H9 (cell line): Measurements from ENCODE around the gene CDKL5. TPM values are rescaled to one million over a fixed set of nuclear protein-coding genes. Genes with fewer than 3 reads are reported as not detected.
"Not testable (repeated sequence)": the region's sequence is repeated elsewhere in the genome, so short reads cannot be mapped to it uniquely, and the experiment has no call there.

Source experiments
- DNase-seq: peaks from one replicate; pipeline ENCODE4 v3.0.0-alpha.2; 2017
- H2AFZ ChIP-seq: one replicate; pipeline ENCODE4 v1.6.1; 2013; ENCODE audit warnings: mild to moderate bottlenecking, low read length, control low read depth, moderate library complexity
- H2AK5ac ChIP-seq: 2 replicates; pipeline ENCODE4 v1.6.1; 2013; ENCODE audit warnings: low read length, control low read depth, mixed read lengths; ENCODE audit not compliant: insufficient read length
- H2BK120ac ChIP-seq: one replicate; pipeline ENCODE4 v1.6.1; 2013; ENCODE audit warnings: low read depth, mild to moderate bottlenecking, low read length, control low read depth, inconsistent platforms; ENCODE audit not compliant: poor library complexity, severe bottlenecking
- H2BK12ac ChIP-seq: 2 replicates; pipeline ENCODE4 v1.6.1; 2013; ENCODE audit warnings: low read length, control low read depth, mixed read lengths, low read depth; ENCODE audit not compliant: insufficient read length
- H2BK15ac ChIP-seq: 2 replicates; pipeline ENCODE4 v1.6.1; 2013; ENCODE audit warnings: low read depth, low read length, control low read depth
- H2BK20ac ChIP-seq: one replicate; pipeline ENCODE4 v1.6.1; 2013; ENCODE audit warnings: low read depth, mild to moderate bottlenecking, low read length, control low read depth, inconsistent platforms; ENCODE audit not compliant: poor library complexity, severe bottlenecking
- H2BK5ac ChIP-seq: 2 replicates; pipeline ENCODE4 v1.6.1; 2013; ENCODE audit warnings: low read length, control low read depth, mixed read lengths; ENCODE audit not compliant: insufficient read length
- H3K14ac ChIP-seq: 2 replicates; pipeline ENCODE4 v1.6.1; 2013; ENCODE audit warnings: low read length, control low read depth; ENCODE audit not compliant: insufficient read depth
- H3K18ac ChIP-seq: 2 replicates; pipeline ENCODE4 v1.6.1; 2013; ENCODE audit warnings: low read depth, mild to moderate bottlenecking, mixed read lengths, low read length, control low read depth; ENCODE audit not compliant: insufficient read length
- H3K23ac ChIP-seq: 2 replicates; pipeline ENCODE4 v1.6.1; 2013; ENCODE audit warnings: low read length, control low read depth, mixed read lengths, low read depth; ENCODE audit not compliant: insufficient read length
- H3K23me2 ChIP-seq: 2 replicates; pipeline ENCODE4 v1.6.1; 2013; ENCODE audit warnings: low read depth, mild to moderate bottlenecking, mixed read lengths, low read length, control low read depth; ENCODE audit not compliant: insufficient read length, poor library complexity, severe bottlenecking
- H3K27ac ChIP-seq: 2 replicates; pipeline ENCODE4 v1.5.1; 2013; ENCODE audit warnings: low read length, control low read depth, mixed read lengths, low read depth; ENCODE audit not compliant: insufficient read length
- H3K27me3 ChIP-seq: 2 replicates; pipeline ENCODE4 v1.6.1; 2013; ENCODE audit warnings: low read length, control low read depth, inconsistent platforms; ENCODE audit not compliant: insufficient read depth
- H3K4ac ChIP-seq: 2 replicates; pipeline ENCODE4 v1.6.1; 2013; ENCODE audit warnings: low read depth, mild to moderate bottlenecking, control low read depth, inconsistent platforms, low read length, moderate library complexity
- H3K4me1 ChIP-seq: 2 replicates; pipeline ENCODE4 v1.6.1; 2013; ENCODE audit warnings: low read length, control low read depth, inconsistent platforms; ENCODE audit not compliant: insufficient read depth
- H3K4me2 ChIP-seq: 2 replicates; pipeline ENCODE4 v1.6.1; 2013; ENCODE audit warnings: low read length, control low read depth, mixed read lengths; ENCODE audit not compliant: insufficient read length, insufficient read depth
- H3K56ac ChIP-seq: 2 replicates; pipeline ENCODE4 v1.6.1; 2013; ENCODE audit warnings: low read depth, mild to moderate bottlenecking, mixed read lengths, low read length, control low read depth; ENCODE audit not compliant: insufficient read length
- H3K79me1 ChIP-seq: 2 replicates; pipeline ENCODE4 v1.6.1; 2013; ENCODE audit warnings: low read depth, mild to moderate bottlenecking, moderate library complexity, low read length, control low read depth, inconsistent platforms; ENCODE audit not compliant: insufficient read depth, poor library complexity, severe bottlenecking
- H3K79me2 ChIP-seq: 2 replicates; pipeline ENCODE4 v1.6.1; 2013; ENCODE audit warnings: low read length, control low read depth, inconsistent platforms; ENCODE audit not compliant: insufficient read depth
- H3K9ac ChIP-seq: 2 replicates; pipeline ENCODE4 v1.6.1; 2013; ENCODE audit warnings: low read length, control low read depth, mixed read lengths; ENCODE audit not compliant: insufficient read length; ENCODE audit errors: extremely low read depth
- H3K9me3 ChIP-seq: one replicate; pipeline ENCODE4 v1.6.1; 2013; ENCODE audit warnings: low read depth, low read length, inconsistent platforms; ENCODE audit not compliant: control insufficient read depth
- H3T11ph ChIP-seq: one replicate; pipeline ENCODE4 v1.6.1; 2013; ENCODE audit warnings: mild to moderate bottlenecking, low read length, control low read depth, inconsistent platforms
- H4K20me1 ChIP-seq: one replicate; pipeline ENCODE4 v1.6.1; 2013; ENCODE audit not compliant: control insufficient read depth, insufficient read length, insufficient read depth
- H4K5ac ChIP-seq: 2 replicates; pipeline ENCODE4 v1.6.1; 2013; ENCODE audit warnings: low read depth, mild to moderate bottlenecking, mixed read lengths, low read length, control low read depth; ENCODE audit not compliant: insufficient read length
- H4K8ac ChIP-seq: replicated peaks from 2 replicates; pipeline ENCODE4 v1.6.1; 2013; ENCODE audit warnings: low read length, control low read depth, mixed read lengths, low read depth; ENCODE audit not compliant: insufficient read length
- H4K91ac ChIP-seq: 2 replicates; pipeline ENCODE4 v1.6.1; 2013; ENCODE audit warnings: low read depth, mild to moderate bottlenecking, moderate library complexity, mixed read lengths, low read length, control low read depth; ENCODE audit not compliant: insufficient read length
- H3K27ac Mint-ChIP-seq, 3 experiments: 2 replicates in 2 of 3; 3 replicates in 1 of 3; pipeline ENCODE4 v1.8.0; 2020 to 2021; ENCODE audit warnings: mixed read lengths in 3 of 3, mild to moderate bottlenecking in 1 of 3, moderate library complexity in 1 of 3
- H3K27me3 Mint-ChIP-seq: 2 replicates; pipeline ENCODE4 v1.8.0; 2021; ENCODE audit warnings: low read depth, mild to moderate bottlenecking, moderate library complexity, mixed read lengths
- H3K36me3 Mint-ChIP-seq, 3 experiments: 2 replicates in 2 of 3; 3 replicates in 1 of 3; pipeline ENCODE4 v1.8.0; 2020 to 2021; ENCODE audit warnings: low read depth in 3 of 3, mixed read lengths in 3 of 3; ENCODE audit not compliant: insufficient read depth in 1 of 3
- H3K4me1 Mint-ChIP-seq, 2 experiments: 2 replicates each; pipeline ENCODE4 v1.8.0; 2020; ENCODE audit warnings: mixed read lengths in 2 of 2
- H3K4me3 Mint-ChIP-seq, 2 experiments: 2 replicates in 1 of 2; 3 replicates in 1 of 2; pipeline ENCODE4 v1.8.0; 2020 to 2021; ENCODE audit warnings: mild to moderate bottlenecking in 2 of 2, mixed read lengths in 2 of 2, moderate library complexity in 1 of 2
- H3K9me3 Mint-ChIP-seq, 2 experiments: 2 replicates in 1 of 2; 3 replicates in 1 of 2; pipeline ENCODE4 v1.8.0; 2020; ENCODE audit warnings: mild to moderate bottlenecking in 2 of 2, mixed read lengths in 2 of 2, moderate library complexity in 1 of 2
- WGBS: extraction: QIAGEN DNeasy Blood & Tissue Kit; methylation state at CpG from one replicate; pipeline ENCODE4 v1.1.7; 2013; ENCODE audit warnings: missing lambda C conversion rate, low lambda C conversion rate, mixed read lengths; ENCODE audit not compliant: insufficient read length; ENCODE audit errors: extremely low coverage; 5-methylcytosine and 5-hydroxymethylcytosine counted together
- total RNA-seq: library from RNA; stranded (reverse); gene quantifications from 2 replicates; pipeline ENCODE4 v1.2.1, GENCODE V29; 2021
- TF ChIP-seq, protein P1 (sequence below): fragments of 200-600 bp; sonication (generic); conservative IDR thresholded peaks from 3 replicates; pipeline ENCODE4 v1.8.0; 2021; ENCODE audit warnings: antibody characterized with exemption, mild to moderate bottlenecking

CDKL5 gene
- total RNA-seq, 1 experiment from 2014 or later, result 19.5 TPM

DNA sequence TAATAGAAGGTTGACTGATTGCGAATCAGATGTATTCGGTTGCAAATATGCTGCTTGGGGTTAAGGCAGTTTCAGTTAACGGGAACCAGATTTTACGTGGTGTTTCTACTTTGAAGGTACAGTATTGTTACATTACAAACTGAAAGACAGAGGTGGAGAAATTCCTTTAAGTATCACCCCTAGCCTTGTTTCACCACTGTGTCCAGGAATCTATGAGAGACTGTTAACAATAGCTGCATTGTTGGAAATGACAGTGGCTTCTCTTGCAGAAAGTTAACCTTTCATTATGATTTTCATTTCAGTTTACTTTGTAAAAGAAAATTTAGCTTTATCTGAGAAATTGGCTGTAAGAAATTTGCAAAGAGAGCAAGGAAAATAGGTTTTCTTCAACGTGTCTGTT lies 2.6 kb downstream of the CDKL5 start:
- no peaks in the 10 kb centered on the region for H3K27me3 Mint-ChIP-seq
- Histone ChIP-seq H3K79me2 (no peaks in the 10 kb centered on the region; the same call in 1 of the 2 replicates), H2BK5ac (no peak overlapping the region), H3K27me3 (no peaks in the 10 kb centered on the region), H3K9ac (no peak overlapping the region), H4K8ac (no peak overlapping the region), H2BK15ac (no peak overlapping the region), H3K18ac (no peak overlapping the region), H3K79me1 (no peaks in the 10 kb centered on the region), H2AK5ac (no peak overlapping the region), H4K91ac (no peak overlapping the region), H3K4me2 (peak overlapping the region; percentile 40), H3K14ac (no peak overlapping the region), H3K4ac (no peak overlapping the region), H3K9me3 (peaks cover 21% of the 10 kb centered on the region), H4K20me1 (no peaks in the 10 kb centered on the region), H3K23me2 (no peaks in the 10 kb centered on the region), H3K23ac (no peak overlapping the region), H2BK120ac (no peak overlapping the region), H2BK12ac (no peak overlapping the region), H3K27ac (no peak overlapping the region), H3K4me1 (no peaks in the 10 kb centered on the region), H2BK20ac (no peak overlapping the region), H3K56ac (no peak overlapping the region), H2AFZ (no peak overlapping the region), H3T11ph (no peak overlapping the region), H4K5ac (no peak overlapping the region)
- DNase-seq, result no peak
- peaks cover 13 to 15% of the 10 kb centered on the region in 2 experiments for H3K4me1 Mint-ChIP-seq
- peak overlapping the region; percentile 46 to 65 for H3K4me3 Mint-ChIP-seq
- peaks cover 5 to 10% (median 6%) of the 10 kb centered on the region in 3 experiments; a peak in 5 of 7 replicates for H3K36me3 Mint-ChIP-seq
- TF ChIP-seq, protein P1, sequence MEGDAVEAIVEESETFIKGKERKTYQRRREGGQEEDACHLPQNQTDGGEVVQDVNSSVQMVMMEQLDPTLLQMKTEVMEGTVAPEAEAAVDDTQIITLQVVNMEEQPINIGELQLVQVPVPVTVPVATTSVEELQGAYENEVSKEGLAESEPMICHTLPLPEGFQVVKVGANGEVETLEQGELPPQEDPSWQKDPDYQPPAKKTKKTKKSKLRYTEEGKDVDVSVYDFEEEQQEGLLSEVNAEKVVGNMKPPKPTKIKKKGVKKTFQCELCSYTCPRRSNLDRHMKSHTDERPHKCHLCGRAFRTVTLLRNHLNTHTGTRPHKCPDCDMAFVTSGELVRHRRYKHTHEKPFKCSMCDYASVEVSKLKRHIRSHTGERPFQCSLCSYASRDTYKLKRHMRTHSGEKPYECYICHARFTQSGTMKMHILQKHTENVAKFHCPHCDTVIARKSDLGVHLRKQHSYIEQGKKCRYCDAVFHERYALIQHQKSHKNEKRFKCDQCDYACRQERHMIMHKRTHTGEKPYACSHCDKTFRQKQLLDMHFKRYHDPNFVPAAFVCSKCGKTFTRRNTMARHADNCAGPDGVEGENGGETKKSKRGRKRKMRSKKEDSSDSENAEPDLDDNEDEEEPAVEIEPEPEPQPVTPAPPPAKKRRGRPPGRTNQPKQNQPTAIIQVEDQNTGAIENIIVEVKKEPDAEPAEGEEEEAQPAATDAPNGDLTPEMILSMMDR, result no peak
- no CpG with 5 or more reads among the region's 5 CpGs for WGBS
- no peak overlapping the region for H3K27ac Mint-ChIP-seq
- peaks cover 52 to 57% of the 10 kb centered on the region in 2 experiments for H3K9me3 Mint-ChIP-seq

DNA sequence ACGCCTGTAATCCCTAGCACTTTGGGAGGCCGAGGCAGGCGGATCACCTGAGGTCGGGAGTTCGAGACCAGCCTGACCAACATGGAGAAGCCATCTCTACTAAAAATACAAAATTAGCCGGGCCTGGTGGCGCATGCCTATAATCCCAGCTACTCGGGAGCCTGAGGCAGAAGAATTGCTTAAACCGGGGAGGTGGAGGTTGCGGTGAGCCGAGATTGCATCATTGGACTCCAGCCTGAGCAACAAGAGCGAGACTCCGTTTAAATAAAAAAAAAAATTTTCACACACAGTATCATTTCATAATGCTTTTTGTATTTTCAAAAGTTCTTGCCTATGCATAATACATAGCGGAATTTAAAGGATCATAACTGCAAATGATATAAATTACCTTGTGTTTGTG lies 7.9 kb downstream of the CDKL5 start:
- not testable (repeated sequence) for DNase-seq, H2AK5ac ChIP-seq, H3K27me3 Mint-ChIP-seq, H2BK20ac ChIP-seq, H4K91ac ChIP-seq, H3K4me2 ChIP-seq, H2BK5ac ChIP-seq, H2BK120ac ChIP-seq, H3K14ac ChIP-seq, H3T11ph ChIP-seq, H3K27ac ChIP-seq, H3K23ac ChIP-seq, H3K23me2 ChIP-seq, H3K56ac ChIP-seq, H2BK12ac ChIP-seq, H3K27ac Mint-ChIP-seq, H3K79me2 ChIP-seq, H3K27me3 ChIP-seq, H4K20me1 ChIP-seq, H3K79me1 ChIP-seq, H3K4me3 Mint-ChIP-seq, H4K8ac ChIP-seq, H3K18ac ChIP-seq, H2AFZ ChIP-seq, H2BK15ac ChIP-seq, H3K4me1 ChIP-seq, H3K9ac ChIP-seq, H4K5ac ChIP-seq, H3K4ac ChIP-seq
- H3K9me3 Mint-ChIP-seq, result peaks cover 49 to 71% of the 10 kb centered on the region in 2 experiments
- WGBS, result no CpG with 5 or more reads among the region's 14 CpGs
- H3K9me3 ChIP-seq, result peaks cover 19% of the 10 kb centered on the region
- peaks cover 2 to 12% (median 5%) of the 10 kb centered on the region in 3 experiments; a peak in 5 of 7 replicates for H3K36me3 Mint-ChIP-seq
- H3K4me1 Mint-ChIP-seq, result peaks cover 7 to 12% of the 10 kb centered on the region in 2 experiments
